ENCODE measurements around the gene ESPN.
"Not testable (repeated sequence)": the region's sequence is repeated elsewhere in the genome, so short reads cannot be mapped to it uniquely, and the experiment has no call there.

Gene ESPN, protein sequence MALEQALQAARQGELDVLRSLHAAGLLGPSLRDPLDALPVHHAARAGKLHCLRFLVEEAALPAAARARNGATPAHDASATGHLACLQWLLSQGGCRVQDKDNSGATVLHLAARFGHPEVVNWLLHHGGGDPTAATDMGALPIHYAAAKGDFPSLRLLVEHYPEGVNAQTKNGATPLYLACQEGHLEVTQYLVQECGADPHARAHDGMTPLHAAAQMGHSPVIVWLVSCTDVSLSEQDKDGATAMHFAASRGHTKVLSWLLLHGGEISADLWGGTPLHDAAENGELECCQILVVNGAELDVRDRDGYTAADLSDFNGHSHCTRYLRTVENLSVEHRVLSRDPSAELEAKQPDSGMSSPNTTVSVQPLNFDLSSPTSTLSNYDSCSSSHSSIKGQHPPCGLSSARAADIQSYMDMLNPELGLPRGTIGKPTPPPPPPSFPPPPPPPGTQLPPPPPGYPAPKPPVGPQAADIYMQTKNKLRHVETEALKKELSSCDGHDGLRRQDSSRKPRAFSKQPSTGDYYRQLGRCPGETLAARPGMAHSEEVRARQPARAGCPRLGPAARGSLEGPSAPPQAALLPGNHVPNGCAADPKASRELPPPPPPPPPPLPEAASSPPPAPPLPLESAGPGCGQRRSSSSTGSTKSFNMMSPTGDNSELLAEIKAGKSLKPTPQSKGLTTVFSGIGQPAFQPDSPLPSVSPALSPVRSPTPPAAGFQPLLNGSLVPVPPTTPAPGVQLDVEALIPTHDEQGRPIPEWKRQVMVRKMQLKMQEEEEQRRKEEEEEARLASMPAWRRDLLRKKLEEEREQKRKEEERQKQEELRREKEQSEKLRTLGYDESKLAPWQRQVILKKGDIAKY

DNA sequence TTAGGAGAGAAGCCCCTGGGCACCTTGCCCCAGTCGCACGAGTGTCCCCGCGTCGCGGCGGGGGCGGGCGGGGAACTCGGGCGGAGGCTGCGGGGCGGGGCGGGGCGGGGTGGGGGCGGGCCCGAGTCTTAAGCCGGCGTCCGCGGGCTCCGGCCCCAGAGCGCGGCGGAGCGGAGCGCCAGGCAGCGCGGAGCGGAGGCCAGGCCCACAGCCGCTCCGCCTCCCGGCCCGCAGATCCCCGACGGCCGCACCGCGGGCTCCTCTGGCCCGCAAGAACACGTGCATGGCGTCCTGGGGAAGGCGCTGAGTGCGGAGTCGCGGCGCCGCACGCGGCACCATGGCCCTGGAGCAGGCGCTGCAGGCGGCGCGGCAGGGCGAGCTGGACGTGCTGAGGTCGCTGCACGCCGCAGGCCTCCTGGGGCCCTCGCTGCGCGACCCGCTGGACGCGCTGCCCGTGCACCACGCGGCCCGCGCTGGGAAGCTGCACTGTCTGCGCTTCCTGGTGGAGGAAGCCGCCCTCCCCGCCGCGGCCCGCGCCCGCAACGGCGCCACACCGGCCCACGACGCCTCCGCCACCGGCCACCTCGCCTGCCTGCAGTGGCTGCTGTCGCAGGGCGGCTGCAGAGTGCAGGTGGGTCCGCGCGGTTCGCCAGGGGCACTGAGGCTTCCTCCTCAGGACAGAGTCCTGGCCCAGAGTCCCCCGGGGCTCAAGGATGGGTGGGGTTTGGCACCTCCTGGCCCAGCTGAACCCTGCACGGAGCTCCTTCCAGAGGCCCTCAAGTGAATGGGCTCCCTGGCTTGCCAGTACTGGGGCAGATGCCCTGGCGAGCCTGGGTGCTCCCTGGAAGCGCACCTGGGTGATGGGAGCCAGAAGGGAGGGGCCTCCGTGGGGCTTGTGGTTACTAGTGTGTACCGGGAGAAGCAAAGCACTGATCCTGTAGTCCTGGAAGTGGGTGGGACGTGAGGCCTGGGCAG lies at the start of gene ESPN:
TSS of gene ESPN (plus strand) at position 158 of the 975 bp plus-strand sequence. CDS start at position 338, 180 bp downstream.
- DNase-seq = no peak

DNA sequence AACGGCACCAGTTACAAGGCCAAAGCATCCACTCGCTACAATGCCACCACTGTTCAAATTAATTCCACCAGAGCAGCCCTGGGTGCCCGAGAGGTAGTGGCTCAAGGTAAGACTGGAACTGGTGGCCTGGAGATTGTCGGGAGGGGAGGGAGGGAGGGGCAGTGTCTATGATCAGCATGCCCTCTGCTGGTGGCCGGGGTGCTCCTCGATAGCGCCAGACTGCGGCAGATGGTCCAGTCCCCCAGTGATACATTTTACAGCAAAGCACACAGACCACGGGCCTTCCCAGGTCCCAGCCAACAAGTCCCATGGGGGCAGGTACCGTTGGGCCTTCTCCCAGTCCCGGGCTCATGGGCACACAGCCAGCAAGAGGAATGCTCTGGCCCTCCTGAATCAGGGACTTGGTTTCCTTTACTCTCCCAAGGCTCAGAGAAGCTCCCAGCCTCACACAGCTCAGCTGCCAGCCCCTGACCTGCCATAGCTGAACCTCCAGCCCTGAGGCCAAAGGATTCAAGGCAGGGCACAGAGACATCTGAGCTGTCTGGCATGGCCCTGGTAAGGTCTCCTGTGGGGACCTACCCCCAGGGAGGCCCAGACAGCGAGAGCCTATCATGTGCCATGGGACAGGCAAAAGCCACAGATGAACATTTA lies 46.4 kb upstream of the ESPN start:
- no peak for DNase-seq

DNA sequence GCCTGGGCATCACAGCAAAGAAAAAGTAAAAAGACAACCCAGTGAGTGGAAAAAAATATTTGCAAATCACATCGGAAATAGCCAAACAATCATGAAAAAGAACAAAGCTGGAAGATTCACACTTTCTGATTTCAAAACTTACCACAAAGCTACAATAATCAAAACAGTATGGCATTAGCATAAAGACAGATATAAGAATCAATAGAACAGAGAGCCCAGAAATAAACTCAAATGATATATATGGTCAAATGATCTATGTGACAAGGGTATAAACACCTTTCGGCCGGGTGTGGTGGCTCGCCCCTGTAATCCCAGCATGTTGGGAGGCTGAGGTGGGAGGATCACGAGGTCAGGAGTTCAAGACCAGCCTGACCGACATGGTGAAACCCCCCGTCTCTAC lies 44.5 kb upstream of the ESPN start:
- DNase-seq = no peak

DNA sequence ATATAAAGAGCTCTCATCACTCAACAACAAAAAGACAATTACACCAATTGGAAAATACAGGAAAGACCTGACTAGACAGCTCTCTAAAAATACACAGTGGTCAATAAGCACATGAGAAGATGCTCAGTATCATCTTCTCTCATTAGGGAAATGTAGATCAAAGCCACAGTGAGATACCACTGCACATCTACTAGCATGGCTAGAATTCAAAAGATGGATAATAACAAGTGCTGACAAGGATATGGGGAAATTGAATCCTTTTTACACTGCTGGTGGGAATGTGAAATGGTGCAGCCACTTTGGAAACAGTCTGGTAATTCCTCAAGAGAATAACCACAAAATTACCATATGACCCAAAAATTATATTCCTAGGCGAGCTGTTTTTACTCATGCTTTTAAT lies 40.4 kb upstream of the ESPN start:
- DNase-seq = no peak

DNA sequence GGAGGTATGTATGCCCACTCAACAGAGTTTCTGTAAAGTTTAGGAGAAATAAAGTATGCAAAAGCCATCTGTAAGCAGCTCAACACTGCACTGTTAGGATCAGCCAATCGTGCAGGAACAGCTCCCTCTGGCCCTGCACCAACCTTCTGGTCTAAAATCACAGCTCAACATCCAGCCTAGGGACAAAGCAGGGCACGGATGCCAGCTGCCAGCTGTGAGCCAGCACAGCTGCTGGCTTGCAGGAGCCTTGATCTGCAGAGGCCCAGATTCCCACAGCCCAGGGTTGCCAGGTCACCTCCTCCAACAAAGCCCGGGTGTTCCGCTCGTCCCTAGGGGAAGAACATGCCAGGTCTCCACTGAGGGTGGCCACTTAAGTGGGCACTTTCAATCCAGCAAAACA lies 39.6 kb upstream of the ESPN start:
- DNase-seq = no peak

DNA sequence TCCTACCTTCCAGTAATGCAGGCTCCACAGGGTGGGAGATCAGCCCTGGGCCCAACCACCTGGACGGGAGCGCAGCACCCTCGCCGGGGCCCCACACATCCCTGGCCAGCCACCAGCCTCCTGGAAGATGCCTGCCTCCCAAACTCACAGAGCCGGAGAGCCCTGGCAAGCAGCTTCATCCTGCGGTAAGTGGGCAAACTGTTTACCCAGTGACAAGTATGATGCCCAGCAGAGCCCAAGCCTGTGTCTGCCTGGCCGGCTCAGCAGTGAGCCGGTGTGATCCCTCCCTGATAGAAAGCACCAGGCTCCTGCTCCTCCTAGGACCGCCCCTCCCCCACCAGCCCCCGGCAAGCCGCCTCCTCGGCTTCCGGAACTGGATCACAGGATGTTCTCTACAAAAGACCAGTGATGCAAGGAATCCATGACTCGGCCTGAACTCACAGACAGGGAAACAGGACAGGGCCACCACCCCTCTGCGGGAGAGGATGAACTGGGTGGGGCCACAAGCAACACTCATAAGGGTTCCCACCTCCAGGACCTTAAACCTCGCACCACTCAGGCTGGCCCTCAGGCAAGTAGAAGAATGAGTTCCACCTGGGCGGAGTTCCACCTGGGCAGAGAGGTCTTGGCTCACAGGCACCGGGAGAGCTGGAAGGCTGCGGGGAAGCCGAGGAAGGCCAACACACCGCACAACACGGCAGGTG lies 38.9 kb upstream of the ESPN start:
- no peak for DNase-seq

DNA sequence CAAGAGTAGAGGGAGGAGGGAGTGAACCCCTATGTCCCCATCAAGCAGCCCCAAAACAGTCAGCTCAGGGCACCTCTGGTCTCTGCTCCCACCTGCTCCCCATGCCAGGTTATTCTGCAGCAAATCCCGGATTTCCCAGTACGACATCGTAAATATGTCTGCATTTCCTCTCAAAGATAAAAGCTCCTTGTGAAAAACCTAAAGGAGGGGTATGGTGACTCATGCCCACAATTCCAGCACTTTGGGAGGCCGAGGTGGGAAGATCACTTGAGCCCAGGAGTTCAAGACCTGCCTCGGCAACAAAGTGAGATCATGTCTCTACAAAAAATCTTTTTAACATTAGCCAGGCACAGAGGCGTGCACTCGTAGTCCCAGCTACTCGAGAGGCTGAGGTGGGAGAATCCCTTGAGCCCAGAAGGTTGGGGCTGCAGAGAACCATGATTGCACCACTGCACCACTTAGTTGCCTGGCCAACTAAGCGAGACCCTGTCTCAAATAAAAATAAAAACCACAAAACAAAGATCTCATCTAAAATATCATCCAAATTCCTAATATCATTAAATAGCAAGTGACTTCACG lies 38.1 kb upstream of the ESPN start:
- DNase-seq = no peak

DNA sequence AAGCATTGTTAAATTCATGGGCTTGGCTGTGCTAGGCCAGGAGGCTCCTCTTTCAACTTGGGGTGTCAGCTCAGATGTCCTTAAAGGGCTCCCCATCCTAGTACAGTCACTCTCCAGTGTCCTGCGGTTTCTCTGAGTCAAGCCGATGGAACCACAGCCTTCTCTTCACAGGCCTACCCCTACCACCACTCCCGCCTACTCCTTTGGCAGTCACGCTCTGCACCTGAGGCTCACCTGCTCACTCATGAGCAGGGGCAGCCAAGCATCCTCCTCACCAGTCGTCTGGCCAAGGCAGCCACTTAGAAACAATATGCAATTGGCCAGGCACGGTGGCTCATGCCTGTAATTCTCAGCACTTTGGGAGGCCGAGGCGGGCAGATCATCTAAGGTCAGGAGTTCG lies 34.6 kb upstream of the ESPN start:
- no peak for DNase-seq

DNA sequence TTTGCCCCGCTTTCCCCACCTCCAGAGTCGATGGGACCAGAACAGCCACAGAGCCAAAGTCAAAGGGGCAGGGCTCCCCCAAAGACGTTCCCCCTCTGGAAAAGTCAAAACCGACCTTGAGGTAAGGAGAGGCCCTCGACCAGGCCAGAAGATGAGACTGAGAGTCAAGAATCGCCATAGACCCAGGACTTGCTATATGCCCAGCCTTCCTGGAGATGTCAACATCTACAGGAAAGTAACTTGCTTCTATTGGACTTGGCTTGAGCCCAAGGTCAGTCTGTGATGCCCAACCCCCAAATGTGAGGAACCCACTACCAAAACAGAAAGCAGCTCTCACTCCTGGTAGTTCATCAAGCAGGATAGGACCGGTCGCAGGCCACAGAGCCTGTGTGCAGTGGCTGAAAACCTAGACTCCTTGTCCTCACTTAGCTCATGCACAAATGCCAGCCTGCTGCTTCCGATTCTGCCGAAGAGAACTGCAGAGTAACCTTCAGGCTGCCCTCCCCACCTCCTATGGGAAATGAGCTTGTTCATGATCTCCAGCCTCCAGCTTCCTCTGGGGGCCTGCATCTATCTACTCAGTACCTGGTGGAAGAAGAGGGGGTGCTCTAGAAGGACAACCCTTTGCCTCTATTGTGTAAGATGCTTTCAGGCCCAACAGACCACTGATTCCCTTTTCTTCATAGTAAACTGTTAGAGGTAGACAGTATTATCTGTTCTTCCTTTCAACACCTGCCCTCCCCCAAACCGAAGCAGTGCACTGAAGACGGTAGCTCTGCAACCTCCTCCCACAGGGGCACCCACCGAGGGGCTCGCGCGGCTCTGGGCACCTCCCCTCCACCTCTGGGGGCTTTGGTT lies 32.4 kb upstream of the ESPN start:
- DNase-seq = no peak

DNA sequence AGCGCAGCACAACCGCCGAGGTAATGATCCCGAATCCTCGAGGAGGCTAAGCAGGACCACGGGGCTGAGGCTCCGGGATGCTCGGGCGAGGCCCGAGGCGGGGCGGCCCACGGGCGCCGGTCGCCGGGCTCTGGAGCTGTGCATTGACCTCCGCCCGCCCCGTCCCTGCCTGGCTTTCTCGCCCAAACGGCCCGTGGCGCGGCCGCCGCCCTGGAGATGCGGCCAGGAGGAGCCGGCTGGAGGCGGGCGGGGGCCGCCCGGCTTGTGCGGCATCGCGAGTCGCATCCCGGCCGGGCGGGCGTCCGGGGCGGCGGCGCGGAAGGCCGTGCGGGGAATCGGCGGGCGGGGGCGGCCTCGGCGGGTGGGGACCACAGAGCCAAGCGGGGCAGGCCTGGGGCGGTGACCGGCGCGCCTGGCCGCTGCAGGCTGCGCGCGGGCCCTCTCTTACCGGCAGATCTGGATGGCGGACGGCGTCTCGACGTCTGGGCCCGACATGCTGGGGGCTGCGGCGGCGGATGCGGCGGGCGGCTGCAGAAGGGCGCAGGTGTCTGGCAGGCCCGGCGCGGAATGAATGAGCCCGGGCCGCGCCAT lies 31.7 kb upstream of the ESPN start:
- no peak for DNase-seq

DNA sequence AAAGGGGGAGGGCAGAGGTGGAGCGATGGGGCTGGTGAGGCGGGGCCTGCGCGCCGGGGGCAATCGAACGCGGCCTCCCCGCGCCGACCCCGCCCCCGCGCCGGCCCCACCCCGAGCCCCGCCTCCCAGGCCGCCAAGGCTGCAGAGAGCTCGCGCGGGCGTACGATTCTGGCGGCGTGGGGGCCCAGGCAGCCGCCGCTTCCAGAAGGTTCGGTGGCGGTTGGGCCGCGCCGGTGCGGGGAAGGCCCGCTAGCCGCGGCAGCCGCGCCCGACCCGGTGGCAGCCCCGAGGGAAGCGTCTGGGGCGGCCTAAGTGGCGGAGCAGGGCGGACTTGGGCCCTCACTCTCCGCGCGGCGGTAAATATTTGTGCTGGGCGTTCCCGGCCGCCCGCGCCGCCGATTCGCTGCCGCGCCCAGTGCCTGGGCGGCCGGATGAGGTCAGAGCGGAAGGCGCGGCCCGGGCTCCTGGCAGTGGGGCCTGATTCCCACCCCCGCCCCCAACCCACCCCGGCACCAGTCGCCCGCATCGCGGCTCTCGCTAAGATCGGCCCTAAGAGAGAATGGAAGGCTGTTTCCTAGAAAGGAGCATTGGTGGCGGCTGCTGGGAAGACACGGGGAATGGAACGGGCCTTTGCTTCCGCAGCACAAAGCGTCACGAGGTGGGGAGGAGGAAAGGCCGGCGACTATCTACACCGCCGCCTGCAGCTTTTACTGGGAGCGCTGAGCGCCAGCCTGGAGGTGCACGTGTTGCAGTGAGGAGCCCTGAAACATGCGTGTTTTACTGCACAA lies 31.0 kb upstream of the ESPN start, which contains the start of gene ACOT7:
TSS of gene ACOT7 (minus strand) at position 368 of the 788 bp plus-strand sequence. CDS start 368 bp downstream, outside the sequence.
- DNase-seq = peak; percentile 92

DNA sequence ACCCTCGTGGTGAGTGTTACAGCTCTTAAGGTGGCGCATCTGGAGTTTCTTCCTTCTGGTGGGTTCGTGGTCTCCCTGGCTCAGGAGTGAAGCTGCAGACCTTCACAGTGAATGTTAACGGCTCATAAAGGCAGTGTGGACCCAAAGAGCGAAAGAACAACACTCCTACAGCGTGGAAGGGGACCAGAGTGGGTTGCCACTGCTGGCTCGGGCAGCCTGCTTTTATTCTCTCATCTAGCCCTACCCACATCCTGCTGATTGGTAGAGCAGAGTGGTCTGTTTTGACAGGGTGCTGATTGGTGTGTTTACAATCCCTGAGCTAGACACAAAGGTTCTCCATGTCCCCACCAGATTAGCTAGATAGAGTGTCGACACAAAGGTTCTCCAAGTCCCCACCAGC lies 29.4 kb upstream of the ESPN start:
- not testable (repeated sequence) for DNase-seq

DNA sequence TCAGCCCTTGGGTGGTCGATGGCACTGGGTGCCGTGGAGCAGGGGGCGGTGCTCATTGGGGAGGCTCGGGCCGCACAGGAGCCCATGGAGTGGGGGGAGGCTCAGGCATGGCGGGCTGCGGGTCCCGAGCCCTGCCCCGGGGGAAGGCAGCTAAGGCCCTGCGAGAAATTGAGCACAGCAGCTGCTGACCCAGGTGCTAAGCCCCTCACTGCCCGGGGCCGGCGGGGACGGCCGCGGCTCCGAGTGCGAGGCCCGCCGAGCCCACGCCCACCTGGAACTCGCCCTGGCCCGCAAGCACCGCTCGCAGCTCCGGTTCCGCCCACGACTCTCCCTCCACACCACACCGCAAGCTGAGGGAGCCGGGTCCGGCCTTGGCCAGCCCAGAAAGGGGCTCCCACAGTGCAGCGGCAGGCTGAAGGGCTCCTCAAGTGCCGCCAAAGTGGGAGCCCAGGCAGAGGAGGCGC lies 28.8 kb upstream of the ESPN start:
- DNase-seq = not testable (repeated sequence)

DNA sequence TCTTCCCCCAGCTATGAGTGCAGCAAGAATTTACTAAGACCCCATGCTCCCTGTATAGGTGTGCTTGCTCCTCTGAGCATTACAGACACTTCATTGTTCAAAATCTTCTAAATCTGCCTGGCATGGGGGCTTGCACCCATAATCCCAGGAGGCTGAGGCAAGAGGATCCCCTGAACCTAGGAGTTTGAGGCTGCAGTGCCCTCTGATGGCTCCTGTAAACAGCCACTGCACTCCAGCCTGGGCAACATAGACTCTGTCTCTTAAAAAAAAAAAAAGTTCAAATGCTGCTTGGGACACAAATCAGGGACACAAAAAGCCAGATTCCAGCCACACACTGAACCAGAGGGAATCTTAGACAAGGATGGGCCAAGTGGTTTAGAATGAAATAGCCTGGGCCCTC lies 27.6 kb upstream of the ESPN start:
- no peak for DNase-seq

DNA sequence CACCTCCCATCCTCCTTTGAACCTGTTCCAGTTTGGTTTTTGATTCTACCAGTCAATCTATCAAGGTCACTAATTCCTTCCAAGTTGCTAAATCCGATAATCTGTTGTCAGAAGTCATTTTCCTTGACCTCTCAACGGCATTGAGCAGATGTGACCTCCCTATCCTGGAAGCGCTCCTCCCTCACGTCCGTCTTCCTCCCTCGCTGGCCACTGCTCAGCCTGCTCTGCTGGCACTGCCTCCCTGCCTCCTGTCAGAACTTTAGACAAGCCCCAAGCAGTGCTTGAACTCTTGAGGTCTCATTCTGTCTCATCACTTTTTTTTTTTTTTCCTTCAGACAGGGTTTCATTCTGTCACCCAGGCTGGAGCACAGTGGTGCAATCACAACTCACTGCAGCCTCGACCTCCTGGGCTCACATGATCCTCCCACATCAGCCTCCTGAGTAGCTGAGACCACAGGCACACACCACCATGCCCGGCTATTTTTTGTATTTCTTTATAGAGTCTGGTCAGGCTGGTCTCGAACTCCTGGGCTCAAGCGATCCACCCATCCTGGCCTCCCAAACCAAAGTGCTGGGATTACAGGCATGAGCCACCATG lies 26.6 kb upstream of the ESPN start:
- no peak for DNase-seq

DNA sequence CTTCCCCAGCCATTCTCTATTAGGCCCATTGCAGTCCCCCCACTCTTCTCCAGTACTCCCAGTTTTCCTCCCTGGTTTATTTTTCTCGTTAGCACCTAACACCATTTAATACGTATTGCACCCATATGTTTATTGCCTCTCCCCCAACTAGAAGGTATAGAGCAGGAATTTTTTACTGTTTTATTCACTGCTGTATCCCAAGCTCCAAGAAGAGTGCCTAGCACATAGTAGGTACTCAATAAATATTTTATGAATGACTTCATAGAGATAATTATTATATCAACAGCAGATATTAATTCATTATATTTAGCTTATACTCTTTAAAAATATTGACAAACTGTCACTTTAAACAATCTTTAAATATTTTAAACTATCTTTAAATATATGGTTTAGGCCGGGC lies 25.3 kb upstream of the ESPN start:
- DNase-seq = no peak

DNA sequence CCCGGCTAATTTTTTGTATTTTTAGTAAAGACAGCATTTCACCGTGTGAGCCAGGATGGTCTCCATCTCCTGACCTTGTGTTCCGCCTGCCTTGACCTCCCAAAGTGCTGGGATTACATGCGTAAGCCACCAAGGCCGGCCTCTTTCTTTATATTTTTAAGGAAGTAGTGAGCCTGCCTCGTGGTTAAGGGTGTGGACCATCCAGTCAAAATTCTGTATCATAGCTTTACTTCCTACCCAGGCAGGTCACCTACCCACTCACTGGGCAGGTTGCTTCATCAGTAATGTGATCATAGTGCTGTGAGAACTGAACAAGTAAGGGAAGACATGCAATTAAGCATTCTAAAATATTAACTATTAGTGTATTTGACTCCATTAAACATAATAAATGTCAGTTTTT lies 22.9 kb upstream of the ESPN start:
- DNase-seq = no peak

DNA sequence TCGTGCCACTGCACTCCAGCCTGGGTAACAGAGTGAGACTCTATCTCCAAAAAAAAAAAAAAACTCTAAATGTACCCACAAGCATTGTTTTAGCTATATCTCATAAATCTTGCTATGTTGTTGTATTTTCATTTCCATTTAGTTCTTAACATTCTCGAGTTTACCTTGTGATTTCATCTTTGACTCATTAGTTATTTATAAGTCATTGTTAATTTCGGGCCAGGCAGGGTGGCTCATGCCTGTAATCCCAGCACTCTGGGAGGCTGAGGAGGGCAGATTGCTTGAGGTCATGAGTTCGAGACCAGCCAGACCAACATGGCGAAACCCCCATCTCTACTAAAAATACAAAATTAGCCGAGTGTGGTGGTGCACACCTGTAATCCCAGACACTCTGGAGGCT lies 16.6 kb upstream of the ESPN start:
- no peak for DNase-seq
